Heart right ventricle (tissue), 16 donors: ENCODE data around the gene FAM13A. TPM values are rescaled to one million over a fixed set of nuclear protein-coding genes. Genes with fewer than 3 reads are reported as not detected.
A peak's percentile ranks its signal among the peaks of the same experiment; 100 is the strongest.

Experiments used
- ATAC-seq, 8 donors: fragments of 200-7000 bp; cut with Tn5 transposase; one replicate each; pipeline ENCODE4 v1.9.1; 2020; ENCODE audit warnings: mild to moderate bottlenecking in 8 of 8, moderate library complexity in 8 of 8, moderate number of reproducible peaks in 1 of 8
- DNase-seq, 2 donors: peaks; one replicate each; pipeline ENCODE4 v3.0.0-alpha.2; 2020
- H3K27ac ChIP-seq, 10 donors: fragments of 200-600 bp; sonication (generic) in 2 of 10; one replicate each; pipeline versions ENCODE4 v1.5.0 to v1.8.0; 2020 to 2022; ENCODE audit warnings: mild to moderate bottlenecking in 3 of 10
- H3K27me3 ChIP-seq, 7 donors: fragments of 200-600 bp; one replicate each; pipeline ENCODE4 v1.8.0; 2021 to 2022; ENCODE audit warnings: mild to moderate bottlenecking in 2 of 7
- H3K36me3 ChIP-seq, 9 donors: fragments of 200-600 bp; sonication (generic) in 1 of 9; one replicate each; pipeline versions ENCODE4 v1.5.0 to v1.8.0; 2020 to 2022; ENCODE audit warnings: mild to moderate bottlenecking in 2 of 9
- H3K4me1 ChIP-seq, 9 donors: fragments of 200-600 bp; sonication (generic) in 1 of 9; one replicate each; pipeline versions ENCODE4 v1.5.0 to v1.8.0; 2020 to 2022; ENCODE audit warnings: mild to moderate bottlenecking in 4 of 9
- H3K4me3 ChIP-seq, 10 donors: fragments of 200-600 bp; sonication (generic) in 2 of 10; one replicate each; pipeline versions ENCODE4 v1.5.0 to v1.8.0; 2020 to 2022; ENCODE audit warnings: mild to moderate bottlenecking in 7 of 10, moderate library complexity in 2 of 10
- H3K9me3 ChIP-seq, 11 donors: fragments of 200-600 bp in 10 of 11; sonication (generic) in 2 of 11; one replicate each; pipeline versions ENCODE4 v1.5.0 to v1.8.0; 2013 to 2022; ENCODE audit warnings: mild to moderate bottlenecking in 2 of 11, control low read depth in 1 of 11, moderate library complexity in 1 of 11
- WGBS, 2 donors: extraction: QIAGEN DNeasy Blood & Tissue Kit; methylation state at CpG; one replicate each; pipeline ENCODE4 v1.1.7; 2013; ENCODE audit warnings: inconsistent platforms in 1 of 2; 5-methylcytosine and 5-hydroxymethylcytosine counted together
- intact Hi-C, 10 donors: fragments of 100-400 bp; cut with DNase I; formaldehyde crosslinking; loops; one replicate each; pipeline versions ENCODE4 v1.11.1 to v1.14.2; 2022
- polyA plus RNA-seq, 2 donors: library from polyadenylated mRNA; stranded (reverse); fragments of 200-250 nt; gene quantifications; one replicate each; pipeline ENCODE4 v1.2.3, GENCODE V29; 2013
- total RNA-seq, 10 donors: library from RNA; stranded (reverse); fragmentation: NEBNext Ultra II Directional in 3 of 10; extraction: Animal tissue kit (Norgen Biotek cat#: 25700) in 3 of 10; gene quantifications; one replicate each; pipeline versions ENCODE4 v1.2.1 to v1.2.4, GENCODE V29; 2021 to 2023
- TF ChIP-seq, protein P1 (sequence below), 9 donors: fragments of 200-600 bp; sonication (generic) in 2 of 9; IDR thresholded peaks; one replicate each; pipeline versions ENCODE4 v1.5.0 to v1.8.0; 2021 to 2022; ENCODE audit warnings: antibody characterized with exemption in 9 of 9, mild to moderate bottlenecking in 5 of 9, moderate library complexity in 1 of 9
- donor health status: Arrhythmogenic right ventricular cardiomyopathy.
- donor health status: ischemic (EF 13 %, LVEDD 7.1; RV severe dilation, severe dysfunction).
- donor health status: healthy with polysubstance abuse.
- donor health status: DM: no; HTN: yes; CAD: no.
- donor health status: DM: no; HTN: no; CAD: no.
- donor health status: ischemic (EF 25% LVEDD 6.9; RV normal size, moderate dysfunction).
- donor health status: ischemic (EF 25% LVEDD 5.7; RV mildly dilated, moderate dysfunction).
- donor health status: healthy.
- donor health status: DM: yes; HTN: yes; CAD: no.
- donor health status: Ischemic cardiomyopathy.
- donor health status: ischemic (EF 35%, LVEDD 5.7; RV mildly dilated, moderate dysfunction).
- donor health status: nonischemic (EF 11% LVEDD 7.7; RV severe dilation, severe dysfunction).
- donor health status: DM: yes; HTN: yes; CAD: no.
- donor health status: PGD.
- donor health status: ischemic (EF 29% LVEDD 5.4; RV normal size, mild dysfunction).
- donor health status: nonischemic (EF 23%, LVEDD 6.1; RV moderate dilation, normal function).

FAM13A gene
- total and polyA plus RNA-seq, 12 donors = 2.4 to 18.4 (median 14.1) TPM

DNA sequence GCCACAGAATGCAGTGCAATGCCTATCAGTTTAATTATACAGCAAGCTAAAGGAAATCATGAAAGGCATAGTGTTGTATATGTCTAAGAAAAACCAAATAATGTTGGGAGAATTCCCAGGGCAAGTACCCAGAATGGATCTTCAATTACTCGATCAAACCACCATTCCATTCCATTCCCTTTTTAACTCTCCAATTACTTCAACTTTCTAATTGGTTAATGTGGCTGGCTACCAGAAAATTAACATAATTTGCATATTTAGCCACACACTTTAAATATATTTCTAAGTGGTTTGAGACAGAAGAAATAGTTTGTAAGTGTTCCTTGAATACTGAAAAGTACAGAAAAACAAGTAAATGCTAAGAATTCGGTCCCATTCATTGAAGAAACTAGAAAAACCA, 247.9 kb downstream of the FAM13A start:
- intact Hi-C loops = loop anchor here in 1 of 10 donors (10.0 kb wide), 1 partner anchor 84 kb away; no protein-coding TSS in a partner anchor
- TF ChIP-seq, protein P1, sequence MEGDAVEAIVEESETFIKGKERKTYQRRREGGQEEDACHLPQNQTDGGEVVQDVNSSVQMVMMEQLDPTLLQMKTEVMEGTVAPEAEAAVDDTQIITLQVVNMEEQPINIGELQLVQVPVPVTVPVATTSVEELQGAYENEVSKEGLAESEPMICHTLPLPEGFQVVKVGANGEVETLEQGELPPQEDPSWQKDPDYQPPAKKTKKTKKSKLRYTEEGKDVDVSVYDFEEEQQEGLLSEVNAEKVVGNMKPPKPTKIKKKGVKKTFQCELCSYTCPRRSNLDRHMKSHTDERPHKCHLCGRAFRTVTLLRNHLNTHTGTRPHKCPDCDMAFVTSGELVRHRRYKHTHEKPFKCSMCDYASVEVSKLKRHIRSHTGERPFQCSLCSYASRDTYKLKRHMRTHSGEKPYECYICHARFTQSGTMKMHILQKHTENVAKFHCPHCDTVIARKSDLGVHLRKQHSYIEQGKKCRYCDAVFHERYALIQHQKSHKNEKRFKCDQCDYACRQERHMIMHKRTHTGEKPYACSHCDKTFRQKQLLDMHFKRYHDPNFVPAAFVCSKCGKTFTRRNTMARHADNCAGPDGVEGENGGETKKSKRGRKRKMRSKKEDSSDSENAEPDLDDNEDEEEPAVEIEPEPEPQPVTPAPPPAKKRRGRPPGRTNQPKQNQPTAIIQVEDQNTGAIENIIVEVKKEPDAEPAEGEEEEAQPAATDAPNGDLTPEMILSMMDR (IDR thresholded peaks at IDR 0.05) = no peak
- no peak for ATAC-seq
- no peaks in the 10 kb centered on the region for H3K36me3 ChIP-seq
- no peaks in the 10 kb centered on the region for H3K27me3 ChIP-seq
- DNase-seq = no peak
- no peaks in the 10 kb centered on the region for H3K9me3 ChIP-seq
- H3K4me3 ChIP-seq = no peak overlapping the region
- H3K27ac ChIP-seq = peak overlapping the region in 1 of 10 donors; percentile 24
- H3K4me1 ChIP-seq = peaks cover 0 to 74% (median 47%) of the 10 kb centered on the region in 9 donors
- 81 to 82% methylated on average over 2 of the region's 2 CpGs for WGBS, 2 donors

DNA sequence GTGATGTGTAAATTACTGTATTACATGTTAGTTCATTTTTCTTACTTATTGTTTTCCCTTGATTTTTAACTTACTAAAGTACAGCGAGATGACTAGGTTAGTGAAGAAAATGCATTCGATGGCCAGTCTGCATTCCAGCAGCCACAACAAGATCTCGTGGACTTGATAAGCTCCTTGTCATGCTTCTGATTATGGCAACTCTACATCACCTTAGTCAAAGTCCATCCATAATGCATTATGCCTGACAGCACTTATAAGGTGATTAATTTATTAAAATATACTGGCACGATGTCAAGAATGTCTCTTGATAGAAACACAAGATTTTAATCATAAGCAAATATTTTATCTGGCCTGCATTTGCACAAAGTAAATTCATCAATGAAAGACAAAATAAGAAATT, 249.5 kb downstream of the FAM13A start:
- no peak for ATAC-seq
- Histone ChIP-seq H3K4me3 (no peak overlapping the region), H3K9me3 (no peaks in the 10 kb centered on the region), H3K27me3 (no peaks in the 10 kb centered on the region), H3K36me3 (no peaks in the 10 kb centered on the region), H3K27ac (no peak overlapping the region), H3K4me1 (peaks cover 0 to 72% (median 43%) of the 10 kb centered on the region in 9 donors)
- intact Hi-C loops = loop anchor here in 1 of 10 donors (10.0 kb wide), 1 partner anchor 83 kb away; no protein-coding TSS in a partner anchor
- TF ChIP-seq, protein P1 (IDR thresholded peaks at IDR 0.05) = no peak
- no peak for DNase-seq
- 53 to 66% methylated on average over 4 of the region's 4 CpGs for WGBS, 2 donors

DNA sequence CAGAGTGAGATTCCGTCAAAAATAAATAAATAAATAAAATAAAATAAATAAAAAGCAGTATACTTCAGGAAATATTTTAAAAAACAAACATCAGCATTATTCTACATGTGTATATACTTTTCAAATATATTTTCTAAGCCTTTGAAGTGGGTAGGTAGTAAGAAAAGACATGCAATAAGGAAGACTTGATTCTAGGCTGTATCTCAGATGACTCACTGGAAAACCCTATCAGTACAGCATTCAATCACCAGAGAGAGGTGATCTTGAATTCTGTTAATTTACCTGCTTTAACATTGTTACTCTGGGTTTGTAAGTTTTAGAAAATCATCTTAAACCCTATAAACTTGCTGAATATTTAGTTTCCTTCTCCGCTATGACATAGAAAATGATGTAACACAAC, 252.8 kb downstream of the FAM13A start:
- ATAC-seq (no peak), DNase-seq (no peak)
- H3K36me3 ChIP-seq = peaks cover 0 to 12% (median 0%) of the 10 kb centered on the region in 9 donors
- WGBS, 2 donors = 97 to 98% methylated on average over 2 of the region's 2 CpGs
- H3K27me3 ChIP-seq = no peaks in the 10 kb centered on the region
- H3K4me3 ChIP-seq = no peak overlapping the region
- peak overlapping the region in 4 of 10 donors; percentile 16 to 70 (median 46) for H3K27ac ChIP-seq
- no peaks in the 10 kb centered on the region for H3K9me3 ChIP-seq
- H3K4me1 ChIP-seq = peaks cover 0 to 51% (median 18%) of the 10 kb centered on the region in 9 donors
- TF ChIP-seq, protein P1 (IDR thresholded peaks at IDR 0.05) = no peak
- intact Hi-C loops = loop anchor here in 1 of 10 donors (10.0 kb wide), 1 partner anchor 79 kb away; no protein-coding TSS in a partner anchor

DNA sequence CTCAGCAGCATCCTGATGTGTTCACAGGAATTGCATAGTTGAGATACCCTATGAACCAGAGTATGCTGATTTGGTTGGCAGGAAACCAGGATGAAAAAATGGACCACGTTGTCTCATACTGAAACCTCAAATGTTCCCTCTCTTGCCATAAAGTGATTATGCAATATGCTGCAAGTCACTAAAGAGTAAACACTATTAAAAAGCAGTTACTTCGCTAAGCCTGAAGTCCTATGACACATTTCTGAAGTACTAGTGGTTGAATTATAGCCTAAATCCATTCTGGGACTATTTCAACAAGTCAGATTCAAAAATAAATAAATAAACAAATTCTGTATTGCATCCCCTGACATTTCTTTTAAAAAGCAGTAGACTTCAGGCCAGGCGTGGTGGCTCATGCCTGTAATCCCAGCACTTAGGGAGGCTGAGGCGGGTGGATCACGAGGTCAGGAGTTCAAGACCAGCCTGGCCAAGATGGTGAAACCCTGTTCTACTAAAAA, 253.3 kb downstream of the FAM13A start:
- Histone ChIP-seq H3K27me3 (no peaks in the 10 kb centered on the region), H3K36me3 (peaks cover 0 to 14% (median 0%) of the 10 kb centered on the region in 9 donors), H3K4me1 (peaks cover 0 to 45% (median 12%) of the 10 kb centered on the region in 9 donors), H3K4me3 (no peak overlapping the region), H3K27ac (peak overlapping the region in 4 of 10 donors; percentile 16 to 70 (median 46)), H3K9me3 (no peaks in the 10 kb centered on the region)
- ATAC-seq (peak; percentile 61 to 85 (median 71)), DNase-seq (peak in 1 of 2 donors; percentile 14)
- TF ChIP-seq, protein P1 (IDR thresholded peaks at IDR 0.05) = no peak
- intact Hi-C loops = loop anchor here in 1 of 10 donors (2.0 to 10.0 kb wide), 2 partner anchors 51 to 79 kb away; no protein-coding TSS in a partner anchor
- WGBS, 2 donors = 54 to 55% methylated on average over 5 of the region's 5 CpGs
